22Rv1 (cell line): Measurements from ENCODE around the gene NFASC.

Source experiments
- H3K27ac ChIP-seq: fragments of 450-650 bp; 2 replicates; pipeline ENCODE4 v1.5.1; 2017
- CTCF ChIP-seq: fragments of 450-650 bp; IDR thresholded peaks from 2 replicates; pipeline ENCODE4 v1.5.1; 2017; ENCODE audit warnings: mild to moderate bottlenecking
- ZFX ChIP-seq: fragments of 450-650 bp; IDR thresholded peaks from 2 replicates; pipeline ENCODE4 v1.6.1; 2017; ENCODE audit warnings: antibody characterized with exemption, borderline replicate concordance

NFASC gene

GRCh38 chr1:204943495-204943894 lies 72.8 kb downstream of the NFASC start:
- H3K27ac ChIP-seq: no peak overlapping the region
- TF ChIP-seq ZFX (no peak), CTCF (no peak)

GRCh38 chr1:204944662-204945061 lies 74.0 kb downstream of the NFASC start:
- no peak for TF ChIP-seq ZFX
- no peak for TF ChIP-seq CTCF
- no peak overlapping the region for H3K27ac ChIP-seq

GRCh38 chr1:204945565-204945977 lies 74.9 kb downstream of the NFASC start:
- TF ChIP-seq ZFX (no peak), CTCF (no peak)
- H3K27ac ChIP-seq: no peak overlapping the region

- TF ChIP-seq ZFX (no peak), CTCF (no peak)
- H3K27ac ChIP-seq: no peak overlapping the region
Measured at GRCh38 chr1:204946640-204947039, 76.0 kb downstream of the NFASC start.

- no peak for TF ChIP-seq CTCF
- TF ChIP-seq ZFX: no peak
- no peak overlapping the region for H3K27ac ChIP-seq
Measured at GRCh38 chr1:204947338-204947737, 76.7 kb downstream of the NFASC start.

GRCh38 chr1:204947747-204948146 lies 77.1 kb downstream of the NFASC start:
- no peak overlapping the region for H3K27ac ChIP-seq
- TF ChIP-seq CTCF (no peak), ZFX (no peak)

- TF ChIP-seq ZFX (no peak), CTCF (no peak)
- H3K27ac ChIP-seq: no peak overlapping the region
Measured at GRCh38 chr1:204950353-204951001, 79.8 kb downstream of the NFASC start.
